HS-5 (cell line): ENCODE data around the gene CD4.

Experiments used
- DNase-seq: peaks from one replicate; pipeline ENCODE4 v3.0.0-alpha.2; 2012; ENCODE audit warnings: low read depth

The CD4 gene

DNA sequence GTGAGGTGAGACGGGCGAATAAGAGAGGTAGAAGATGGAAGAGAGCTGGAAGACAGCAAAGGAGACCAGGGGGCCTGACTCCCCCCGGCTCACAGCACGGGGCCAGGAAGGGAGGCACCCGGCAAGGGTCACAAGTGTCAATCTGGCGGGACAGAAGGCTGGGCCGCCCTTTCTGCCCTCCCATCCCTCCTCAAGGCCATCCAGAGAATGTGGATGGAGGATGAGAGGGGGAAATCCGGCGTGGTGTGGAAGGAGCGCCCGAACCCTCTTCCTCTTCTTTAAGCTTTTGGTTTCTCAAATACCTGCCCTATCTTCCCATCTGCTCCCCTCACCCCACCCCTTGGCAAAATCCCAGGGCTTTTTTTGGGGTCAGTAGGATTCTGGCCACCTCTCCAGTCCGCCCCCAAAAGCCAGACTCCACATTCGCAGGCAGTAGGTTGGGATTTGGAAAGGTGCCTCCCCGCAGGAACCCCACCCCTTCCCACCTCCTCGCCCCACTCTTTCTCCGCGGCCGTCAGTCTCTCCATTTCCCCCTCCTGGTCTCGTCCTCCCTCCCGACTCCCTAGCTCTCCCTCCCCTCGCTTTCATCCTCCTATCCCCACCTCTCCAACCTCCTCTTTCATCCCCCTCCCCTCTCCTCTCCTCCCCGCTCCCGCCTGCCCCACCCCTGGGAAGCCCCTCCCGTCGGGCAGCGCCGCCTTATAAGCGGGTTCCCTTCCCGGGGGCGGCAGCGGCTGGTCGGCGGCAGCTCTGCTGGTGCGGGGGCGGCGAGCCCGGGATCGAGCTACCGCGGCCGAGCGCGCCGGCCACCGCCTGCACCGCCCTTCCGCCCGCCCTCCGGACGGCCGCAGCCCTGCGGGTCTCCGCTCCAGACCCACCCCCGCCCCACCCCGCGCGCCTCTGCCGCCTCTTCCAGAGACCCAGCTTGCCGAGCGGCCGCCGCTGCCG lies 23.4 kb upstream of the CD4 start, which contains the start of gene PTMS:
TSS of gene PTMS (plus strand) at position 730 of the 948 bp plus-strand sequence. CDS start 343 bp downstream, outside the sequence.
- peak; percentile 69 for DNase-seq

DNA sequence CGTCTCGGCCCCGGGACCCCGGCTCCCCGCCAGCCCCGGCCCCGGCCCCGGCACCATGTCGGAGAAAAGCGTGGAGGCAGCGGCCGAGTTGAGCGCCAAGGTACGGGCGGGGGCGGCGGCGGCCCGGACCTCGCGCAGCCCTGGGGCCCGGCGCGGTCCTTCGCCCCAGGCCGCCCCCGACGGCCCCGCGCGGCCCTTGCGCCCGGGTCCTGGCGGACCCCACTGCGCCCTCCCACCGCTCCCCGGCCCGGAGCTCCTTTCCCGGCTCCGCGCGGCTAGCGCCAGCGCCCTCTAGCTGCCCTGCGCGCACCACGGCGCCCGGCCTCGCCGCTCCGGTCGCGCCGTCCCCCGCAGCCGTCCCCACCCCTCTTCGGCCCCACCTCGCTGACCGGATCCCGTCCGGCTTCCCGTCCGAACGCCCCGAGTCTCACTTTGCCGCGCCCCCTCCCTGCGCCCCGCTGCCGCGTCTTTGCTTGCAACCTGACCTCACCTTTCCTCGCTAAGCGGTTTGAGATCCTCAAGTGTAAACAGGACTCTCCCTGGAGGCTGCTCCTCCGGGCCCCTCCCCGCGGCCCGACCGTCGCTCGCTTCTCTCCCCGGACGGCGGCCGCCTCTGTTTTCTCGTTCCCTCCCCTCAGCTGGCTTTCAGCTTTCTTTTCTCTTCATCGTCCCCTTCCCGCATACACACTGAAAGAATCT lies 22.5 kb upstream of the CD4 start:
- no peak for DNase-seq

DNA sequence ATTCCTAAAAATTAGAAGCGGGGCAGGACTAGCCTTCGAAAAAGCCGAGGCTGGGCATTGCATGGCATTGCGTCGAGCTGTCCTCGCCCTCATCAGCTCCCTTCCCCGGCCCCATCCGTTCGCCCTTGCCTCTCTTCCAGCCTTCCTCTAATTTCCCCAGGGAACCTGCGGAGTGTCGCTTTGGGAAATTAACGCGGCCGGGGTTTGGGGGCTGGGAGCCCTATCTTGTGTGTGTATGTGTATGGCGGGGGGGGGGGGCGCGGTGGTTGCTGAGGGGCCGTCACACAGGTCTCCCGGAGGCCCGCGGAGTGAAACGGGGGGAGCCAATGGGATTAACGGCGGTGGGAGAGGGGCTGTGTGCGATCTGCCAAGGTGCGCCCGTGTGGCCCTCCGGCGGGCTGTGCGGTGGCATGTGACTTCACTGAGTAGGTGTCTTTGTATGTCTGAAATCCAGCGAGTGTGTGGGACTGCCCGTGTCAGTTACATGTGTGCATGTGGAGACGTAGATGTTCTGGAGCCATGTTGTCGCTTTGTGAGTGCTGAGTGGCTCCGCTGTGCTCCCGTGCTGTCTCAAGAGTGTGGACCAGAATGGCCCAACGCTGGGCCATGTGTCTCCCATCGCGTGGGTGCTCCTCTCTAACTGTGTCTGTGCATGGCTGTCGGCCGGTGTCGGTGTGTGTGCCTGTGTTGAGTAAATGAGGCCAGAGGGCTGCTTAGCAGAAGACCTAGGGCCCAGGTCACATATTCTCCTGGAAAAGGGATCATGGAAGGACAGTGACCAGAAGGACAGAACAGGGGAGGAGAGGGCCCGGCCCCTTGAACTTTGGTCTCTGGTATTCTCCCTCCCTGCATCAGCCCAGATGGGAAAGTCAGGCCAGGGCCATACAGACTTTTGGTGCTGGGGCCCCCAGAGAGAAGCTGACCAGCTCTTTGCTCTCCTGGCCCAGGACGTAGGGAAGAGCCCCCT lies 21.7 kb upstream of the CD4 start:
- DNase-seq: no peak

DNA sequence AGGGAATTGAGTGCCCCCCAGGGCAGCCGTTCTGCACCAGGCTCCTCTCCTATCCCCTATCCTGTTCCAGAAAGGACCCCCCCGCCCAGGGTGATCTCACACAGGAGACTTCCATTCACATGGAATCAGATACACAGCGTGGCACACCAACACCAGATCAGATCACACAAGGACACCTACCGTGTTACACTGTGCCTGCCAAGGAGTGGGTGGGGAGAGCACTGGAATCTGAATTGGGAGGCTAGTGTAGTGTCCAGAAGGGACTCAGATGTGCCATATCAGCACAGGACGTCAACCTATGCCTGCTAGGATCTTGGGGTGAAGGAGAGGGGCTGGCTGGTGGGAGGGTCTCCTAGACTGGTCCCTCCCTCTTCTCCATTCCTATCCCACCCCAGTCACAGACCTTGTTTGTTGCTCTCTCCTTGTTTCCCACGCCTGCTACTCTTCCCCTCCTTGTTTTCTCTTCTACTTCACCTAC lies 20.9 kb upstream of the CD4 start:
- no peak for DNase-seq

DNA sequence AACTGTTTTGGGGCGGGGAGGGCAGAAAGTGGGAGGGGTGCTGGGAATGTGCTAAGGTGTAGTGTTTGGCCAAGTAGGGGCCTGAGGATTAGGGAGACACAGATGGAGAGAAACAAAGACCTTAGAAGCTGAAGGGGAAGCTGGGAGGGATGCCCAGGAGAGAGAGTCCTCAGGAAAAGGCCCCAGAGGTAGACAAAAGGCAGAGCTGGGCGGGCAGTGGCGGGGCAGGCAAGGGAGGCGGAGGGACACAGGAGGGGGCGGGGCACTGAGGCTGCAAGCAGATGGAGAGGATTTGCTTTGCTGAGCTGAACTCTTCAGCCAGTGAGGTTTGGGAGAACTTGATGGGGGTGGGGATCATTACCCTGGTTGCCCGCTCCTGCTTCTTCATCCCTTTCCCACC lies 20.3 kb upstream of the CD4 start:
- DNase-seq: no peak

DNA sequence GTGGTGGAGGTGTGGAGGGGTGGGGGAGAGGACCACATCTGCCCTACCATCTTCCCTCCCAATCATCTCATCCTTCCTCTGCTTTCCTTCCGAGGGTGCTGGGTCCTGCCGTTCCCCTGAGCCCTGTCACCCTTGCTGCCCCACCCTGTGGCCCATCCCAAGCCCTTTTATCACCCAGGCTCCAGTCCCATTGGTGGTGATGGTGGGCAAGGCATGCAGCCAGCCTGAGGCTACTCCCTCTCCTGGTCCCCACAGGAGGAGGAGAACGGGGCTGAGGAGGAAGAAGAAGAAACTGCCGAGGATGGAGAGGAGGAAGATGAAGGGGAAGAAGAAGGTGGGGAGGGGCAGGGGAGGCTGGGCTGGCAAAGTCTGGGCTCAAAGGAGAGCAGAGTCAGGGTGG lies 19.7 kb upstream of the CD4 start:
- DNase-seq: no peak

DNA sequence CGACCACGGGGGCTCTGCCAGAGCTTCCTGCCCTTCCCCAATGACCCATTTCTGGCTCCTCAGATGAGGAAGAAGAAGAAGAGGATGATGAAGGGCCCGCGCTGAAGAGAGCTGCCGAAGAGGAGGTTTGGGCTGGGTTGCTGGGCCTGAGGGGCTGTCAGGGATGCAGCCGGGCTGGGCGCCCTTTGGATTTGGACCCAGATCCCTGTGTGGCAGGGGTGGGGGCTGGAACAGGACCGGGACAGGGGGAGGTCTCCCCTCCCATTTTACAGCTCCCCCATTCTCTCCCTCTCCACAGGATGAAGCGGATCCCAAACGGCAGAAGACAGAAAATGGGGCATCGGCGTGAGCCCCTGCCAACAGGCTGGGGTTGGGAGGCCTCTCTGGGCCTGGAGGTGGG lies 19.2 kb upstream of the CD4 start:
- DNase-seq: no peak

DNA sequence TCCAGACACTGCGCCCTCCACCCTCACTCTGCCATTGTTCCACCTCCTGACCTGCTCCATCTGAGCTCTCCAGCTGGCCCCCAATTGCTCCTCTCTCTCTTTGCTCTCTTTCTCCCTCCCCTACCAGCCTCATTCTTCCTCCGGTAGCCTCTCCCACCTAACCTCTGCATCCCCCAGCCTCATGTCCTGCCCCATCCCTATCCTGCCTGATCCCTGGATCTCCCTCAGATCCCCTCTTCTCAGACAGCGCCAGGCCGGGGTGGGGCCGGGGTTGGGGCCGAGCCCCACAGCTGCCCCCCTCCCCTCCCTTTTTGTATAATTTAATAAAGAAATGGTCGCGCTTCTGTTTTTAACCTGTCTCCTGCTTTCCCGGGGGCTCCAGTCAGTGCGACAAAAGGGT lies 18.7 kb upstream of the CD4 start:
- no peak for DNase-seq

DNA sequence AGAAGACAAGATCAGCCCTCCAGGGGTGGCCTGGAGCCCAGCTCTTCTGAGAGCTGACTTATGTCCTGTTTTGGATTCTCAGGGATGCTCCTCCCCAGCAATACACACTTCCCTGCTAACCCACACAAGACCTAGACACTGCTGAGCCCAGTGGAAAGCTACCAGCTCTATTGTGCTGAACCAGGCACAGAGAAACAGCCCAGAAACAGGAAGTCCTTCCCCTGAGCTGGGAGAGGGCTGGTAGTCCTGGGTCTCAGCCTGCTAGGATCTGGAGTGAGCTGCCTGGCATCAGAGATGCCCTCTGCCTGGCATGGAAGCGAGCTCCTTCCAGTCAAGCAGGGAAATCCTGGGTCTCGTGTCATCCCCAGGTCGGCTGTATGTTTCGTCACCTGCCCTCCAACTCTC lies 18.2 kb upstream of the CD4 start:
- no peak for DNase-seq

DNA sequence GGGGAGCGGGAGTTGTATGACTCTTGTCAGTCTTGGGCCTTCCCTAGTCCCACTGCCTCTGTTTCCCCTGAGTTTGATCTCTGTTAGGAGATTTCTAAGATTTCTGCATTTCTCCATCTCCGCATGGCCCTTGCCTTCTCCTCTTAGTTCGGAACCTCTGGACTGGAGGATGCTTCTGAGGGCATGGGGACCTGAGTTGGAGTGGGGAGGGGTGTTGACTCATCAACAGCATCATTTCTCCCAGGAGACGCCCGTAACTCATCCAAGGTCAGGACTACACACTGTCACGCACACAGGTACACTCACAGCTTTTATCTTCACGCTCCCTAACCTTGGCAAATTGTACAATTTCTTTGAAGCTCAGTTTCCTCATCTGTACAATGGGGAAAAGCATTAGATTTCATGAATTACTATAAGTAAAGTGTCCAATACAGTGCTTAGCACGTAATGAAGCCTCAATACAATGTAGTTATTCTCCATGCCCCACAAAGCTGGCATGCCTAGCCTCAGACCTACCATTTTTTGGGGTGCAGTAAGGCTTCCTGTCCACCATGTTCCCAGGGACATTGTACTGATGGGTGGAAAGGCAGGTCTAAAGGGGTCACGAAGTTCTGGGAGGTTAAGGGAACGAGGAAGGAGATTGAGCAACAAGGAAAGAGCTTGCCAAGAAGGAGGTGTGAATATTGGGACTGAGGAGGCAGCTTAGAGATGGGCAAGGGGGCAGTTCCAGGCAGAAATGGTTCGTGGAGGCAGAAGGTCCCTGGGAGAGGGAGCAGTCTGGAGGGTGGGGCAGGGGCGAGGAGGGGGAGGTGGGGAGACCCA lies 17.6 kb upstream of the CD4 start:
- DNase-seq: no peak

DNA sequence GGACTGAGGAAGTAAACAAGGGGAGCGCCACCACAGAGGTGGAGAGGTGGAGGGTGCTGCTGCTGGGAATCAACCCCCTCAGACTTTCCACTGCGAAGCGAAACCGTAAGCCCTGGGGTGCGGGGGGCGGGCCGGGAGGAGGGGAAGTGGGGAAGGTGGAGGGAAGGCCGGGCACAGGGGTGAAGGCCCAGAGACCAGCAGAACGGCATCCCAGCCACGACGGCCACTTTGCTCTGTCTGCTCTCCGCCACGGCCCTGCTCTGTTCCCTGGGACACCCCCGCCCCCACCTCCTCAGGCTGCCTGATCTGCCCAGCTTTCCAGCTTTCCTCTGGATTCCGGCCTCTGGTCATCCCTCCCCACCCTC lies 17.0 kb upstream of the CD4 start, which contains the start of gene LAG3:
TSS of gene LAG3 (plus strand) at position 190 of the 365 bp plus-strand sequence. CDS start 333 bp downstream, outside the sequence.
- DNase-seq: no peak

DNA sequence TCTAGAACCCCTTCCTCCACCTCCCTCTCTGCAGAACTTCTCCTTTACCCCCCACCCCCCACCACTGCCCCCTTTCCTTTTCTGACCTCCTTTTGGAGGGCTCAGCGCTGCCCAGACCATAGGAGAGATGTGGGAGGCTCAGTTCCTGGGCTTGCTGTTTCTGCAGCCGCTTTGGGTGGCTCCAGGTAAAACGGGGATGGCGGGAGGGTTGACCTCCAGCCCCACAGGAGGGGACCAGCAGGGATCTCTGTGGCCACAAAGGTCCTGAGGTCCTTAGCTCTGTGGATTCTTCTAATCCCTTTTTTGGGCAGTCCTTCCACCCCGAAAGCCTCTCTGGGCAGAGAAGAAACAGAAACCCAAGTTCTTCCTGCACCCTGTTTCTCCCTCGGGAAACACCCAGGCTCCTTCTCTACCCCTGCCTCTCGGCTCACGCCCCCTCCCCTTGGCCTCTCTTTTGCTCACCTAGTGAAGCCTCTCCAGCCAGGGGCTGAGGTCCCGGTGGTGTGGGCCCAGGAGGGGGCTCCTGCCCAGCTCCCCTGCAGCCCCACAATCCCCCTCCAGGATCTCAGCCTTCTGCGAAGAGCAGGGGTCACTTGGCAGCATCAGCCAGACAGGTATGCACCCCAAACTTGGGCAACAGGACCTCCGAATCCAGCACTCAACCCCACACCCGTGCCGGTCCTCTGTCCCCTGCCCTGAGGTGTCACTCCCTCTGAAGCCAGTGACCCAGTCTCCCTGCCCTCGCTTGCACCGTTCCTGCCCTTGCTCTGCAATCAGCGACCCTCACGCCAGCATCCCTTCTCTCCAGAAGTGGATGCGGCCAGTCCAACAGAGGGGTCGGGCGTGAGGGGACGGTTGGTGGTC lies 16.4 kb upstream of the CD4 start:
- no peak for DNase-seq

DNA sequence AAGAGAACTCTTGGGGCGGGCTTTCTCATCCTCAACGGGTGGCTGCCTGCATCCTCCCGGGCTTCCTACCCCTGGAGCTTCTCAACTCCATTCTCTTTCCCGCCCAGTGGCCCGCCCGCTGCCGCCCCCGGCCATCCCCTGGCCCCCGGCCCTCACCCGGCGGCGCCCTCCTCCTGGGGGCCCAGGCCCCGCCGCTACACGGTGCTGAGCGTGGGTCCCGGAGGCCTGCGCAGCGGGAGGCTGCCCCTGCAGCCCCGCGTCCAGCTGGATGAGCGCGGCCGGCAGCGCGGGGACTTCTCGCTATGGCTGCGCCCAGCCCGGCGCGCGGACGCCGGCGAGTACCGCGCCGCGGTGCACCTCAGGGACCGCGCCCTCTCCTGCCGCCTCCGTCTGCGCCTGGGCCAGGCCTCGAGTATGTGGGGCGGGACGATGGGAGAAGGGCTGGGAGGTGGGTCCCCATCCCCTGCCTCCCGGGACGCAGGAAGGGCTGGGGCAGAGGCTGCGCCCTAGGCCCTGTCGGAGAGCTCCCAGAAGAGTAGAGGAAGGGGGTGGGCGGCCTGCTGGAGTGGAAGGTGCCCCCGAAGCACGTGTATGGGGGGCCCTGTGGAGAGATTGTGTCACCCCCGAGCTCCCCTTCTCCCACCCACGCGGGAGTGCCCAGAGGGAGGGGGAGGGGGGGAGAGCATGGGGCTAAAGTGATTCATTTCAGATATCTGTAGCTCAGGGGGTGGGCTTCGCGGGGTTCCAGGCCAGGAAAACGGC lies 15.6 kb upstream of the CD4 start:
- DNase-seq: no peak

DNA sequence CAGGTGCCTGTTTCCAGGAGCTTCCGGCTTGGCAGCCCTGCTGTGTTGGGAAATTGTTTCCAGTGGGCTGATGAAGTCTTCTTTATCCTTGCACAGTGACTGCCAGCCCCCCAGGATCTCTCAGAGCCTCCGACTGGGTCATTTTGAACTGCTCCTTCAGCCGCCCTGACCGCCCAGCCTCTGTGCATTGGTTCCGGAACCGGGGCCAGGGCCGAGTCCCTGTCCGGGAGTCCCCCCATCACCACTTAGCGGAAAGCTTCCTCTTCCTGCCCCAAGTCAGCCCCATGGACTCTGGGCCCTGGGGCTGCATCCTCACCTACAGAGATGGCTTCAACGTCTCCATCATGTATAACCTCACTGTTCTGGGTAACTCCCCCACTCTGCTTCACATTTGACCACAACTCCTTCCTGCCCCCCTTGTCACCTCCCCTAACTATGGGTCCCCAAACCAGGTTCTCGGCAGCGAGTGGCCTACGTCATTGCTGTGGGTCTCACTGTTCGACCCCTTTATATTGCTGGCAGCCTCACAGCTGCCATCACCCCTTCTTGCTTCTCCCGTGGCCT lies 14.7 kb upstream of the CD4 start:
- DNase-seq: no peak

DNA sequence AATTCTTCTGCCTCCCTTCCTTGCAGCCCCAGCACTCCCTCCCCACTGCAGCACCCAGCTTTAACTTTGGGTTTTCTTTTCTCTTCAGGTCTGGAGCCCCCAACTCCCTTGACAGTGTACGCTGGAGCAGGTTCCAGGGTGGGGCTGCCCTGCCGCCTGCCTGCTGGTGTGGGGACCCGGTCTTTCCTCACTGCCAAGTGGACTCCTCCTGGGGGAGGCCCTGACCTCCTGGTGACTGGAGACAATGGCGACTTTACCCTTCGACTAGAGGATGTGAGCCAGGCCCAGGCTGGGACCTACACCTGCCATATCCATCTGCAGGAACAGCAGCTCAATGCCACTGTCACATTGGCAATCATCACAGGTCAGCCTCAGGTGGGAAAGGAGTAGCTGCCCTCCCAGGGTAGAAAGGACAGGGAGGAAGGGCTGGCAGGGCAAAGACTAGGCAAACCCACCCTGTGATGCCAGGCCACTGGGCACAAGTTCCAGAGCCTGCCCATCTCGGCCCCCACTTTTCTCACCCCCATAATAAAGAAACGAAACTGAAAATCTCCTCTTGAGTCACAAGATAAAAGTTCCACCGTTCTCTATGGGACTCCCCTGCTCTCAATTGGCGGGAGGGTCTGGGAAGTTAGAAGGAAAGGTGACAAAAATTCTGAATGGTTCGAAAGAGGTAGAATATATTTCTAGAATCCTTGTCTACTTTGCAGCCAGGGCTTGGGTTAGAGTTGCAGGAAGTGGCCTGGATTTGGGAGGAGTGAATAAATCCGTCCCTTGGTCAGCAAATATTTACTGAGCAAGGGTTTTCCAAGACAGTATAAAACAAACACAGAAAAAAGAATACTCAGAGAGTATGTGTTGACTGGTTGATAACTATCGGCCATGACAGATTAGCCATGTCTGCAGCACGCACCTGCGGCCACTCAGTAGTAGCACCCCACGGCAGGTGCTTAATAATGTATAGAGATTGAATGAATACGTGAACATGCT lies 13.8 kb upstream of the CD4 start:
- no peak for DNase-seq

DNA sequence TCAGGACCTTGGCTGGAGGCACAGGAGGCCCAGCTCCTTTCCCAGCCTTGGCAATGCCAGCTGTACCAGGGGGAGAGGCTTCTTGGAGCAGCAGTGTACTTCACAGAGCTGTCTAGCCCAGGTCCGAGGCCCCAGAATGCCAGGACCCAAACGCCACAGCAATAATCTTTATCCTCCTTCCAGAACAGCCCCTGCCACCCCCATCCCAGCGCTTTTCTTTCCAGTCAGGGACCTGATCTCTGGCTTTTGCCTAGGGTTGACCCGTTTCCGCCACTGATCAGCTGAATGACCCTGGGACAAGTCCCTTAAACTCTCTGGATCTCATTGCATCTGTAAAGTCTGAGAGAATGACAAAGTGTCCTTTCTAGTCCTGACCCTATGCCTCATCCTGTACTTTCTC lies 11.9 kb upstream of the CD4 start:
- no peak for DNase-seq

DNA sequence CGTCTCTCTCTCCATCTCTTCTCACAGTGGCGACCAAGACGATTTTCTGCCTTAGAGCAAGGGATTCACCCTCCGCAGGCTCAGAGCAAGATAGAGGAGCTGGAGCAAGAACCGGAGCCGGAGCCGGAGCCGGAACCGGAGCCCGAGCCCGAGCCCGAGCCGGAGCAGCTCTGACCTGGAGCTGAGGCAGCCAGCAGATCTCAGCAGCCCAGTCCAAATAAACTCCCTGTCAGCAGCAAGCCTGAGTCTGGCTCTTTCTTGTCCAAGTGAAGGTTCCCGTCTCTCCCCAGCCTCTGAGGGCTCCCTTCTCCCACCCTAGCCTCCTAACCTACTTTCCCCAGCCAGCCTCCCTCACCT lies 11.1 kb upstream of the CD4 start:
- no peak for DNase-seq
